H9 (cell line): ENCODE measurements around the gene TMEM250. TPM values are rescaled to one million over a fixed set of nuclear protein-coding genes. Genes with fewer than 3 reads are reported as not detected.
A peak's percentile ranks its signal among the peaks of the same experiment; 100 is the strongest.

Experiments used
- DNase-seq: peaks from one replicate; pipeline ENCODE4 v3.0.0-alpha.2; 2017
- H2AFZ ChIP-seq: one replicate; pipeline ENCODE4 v1.6.1; 2013; ENCODE audit warnings: mild to moderate bottlenecking, low read length, control low read depth, moderate library complexity
- H2AK5ac ChIP-seq: 2 replicates; pipeline ENCODE4 v1.6.1; 2013; ENCODE audit warnings: low read length, control low read depth, mixed read lengths; ENCODE audit not compliant: insufficient read length
- H2BK120ac ChIP-seq: one replicate; pipeline ENCODE4 v1.6.1; 2013; ENCODE audit warnings: low read depth, mild to moderate bottlenecking, low read length, control low read depth, inconsistent platforms; ENCODE audit not compliant: poor library complexity, severe bottlenecking
- H2BK12ac ChIP-seq: 2 replicates; pipeline ENCODE4 v1.6.1; 2013; ENCODE audit warnings: low read length, control low read depth, mixed read lengths, low read depth; ENCODE audit not compliant: insufficient read length
- H2BK15ac ChIP-seq: 2 replicates; pipeline ENCODE4 v1.6.1; 2013; ENCODE audit warnings: low read depth, low read length, control low read depth
- H2BK20ac ChIP-seq: one replicate; pipeline ENCODE4 v1.6.1; 2013; ENCODE audit warnings: low read depth, mild to moderate bottlenecking, low read length, control low read depth, inconsistent platforms; ENCODE audit not compliant: poor library complexity, severe bottlenecking
- H2BK5ac ChIP-seq: 2 replicates; pipeline ENCODE4 v1.6.1; 2013; ENCODE audit warnings: low read length, control low read depth, mixed read lengths; ENCODE audit not compliant: insufficient read length
- H3K14ac ChIP-seq: 2 replicates; pipeline ENCODE4 v1.6.1; 2013; ENCODE audit warnings: low read length, control low read depth; ENCODE audit not compliant: insufficient read depth
- H3K18ac ChIP-seq: 2 replicates; pipeline ENCODE4 v1.6.1; 2013; ENCODE audit warnings: low read depth, mild to moderate bottlenecking, mixed read lengths, low read length, control low read depth; ENCODE audit not compliant: insufficient read length
- H3K23ac ChIP-seq: 2 replicates; pipeline ENCODE4 v1.6.1; 2013; ENCODE audit warnings: low read length, control low read depth, mixed read lengths, low read depth; ENCODE audit not compliant: insufficient read length
- H3K23me2 ChIP-seq: 2 replicates; pipeline ENCODE4 v1.6.1; 2013; ENCODE audit warnings: low read depth, mild to moderate bottlenecking, mixed read lengths, low read length, control low read depth; ENCODE audit not compliant: insufficient read length, poor library complexity, severe bottlenecking
- H3K27ac ChIP-seq: 2 replicates; pipeline ENCODE4 v1.5.1; 2013; ENCODE audit warnings: low read length, control low read depth, mixed read lengths, low read depth; ENCODE audit not compliant: insufficient read length
- H3K27me3 ChIP-seq: 2 replicates; pipeline ENCODE4 v1.6.1; 2013; ENCODE audit warnings: low read length, control low read depth, inconsistent platforms; ENCODE audit not compliant: insufficient read depth
- H3K4ac ChIP-seq: 2 replicates; pipeline ENCODE4 v1.6.1; 2013; ENCODE audit warnings: low read depth, mild to moderate bottlenecking, control low read depth, inconsistent platforms, low read length, moderate library complexity
- H3K4me1 ChIP-seq: 2 replicates; pipeline ENCODE4 v1.6.1; 2013; ENCODE audit warnings: low read length, control low read depth, inconsistent platforms; ENCODE audit not compliant: insufficient read depth
- H3K4me2 ChIP-seq: 2 replicates; pipeline ENCODE4 v1.6.1; 2013; ENCODE audit warnings: low read length, control low read depth, mixed read lengths; ENCODE audit not compliant: insufficient read length, insufficient read depth
- H3K56ac ChIP-seq: 2 replicates; pipeline ENCODE4 v1.6.1; 2013; ENCODE audit warnings: low read depth, mild to moderate bottlenecking, mixed read lengths, low read length, control low read depth; ENCODE audit not compliant: insufficient read length
- H3K79me1 ChIP-seq: 2 replicates; pipeline ENCODE4 v1.6.1; 2013; ENCODE audit warnings: low read depth, mild to moderate bottlenecking, moderate library complexity, low read length, control low read depth, inconsistent platforms; ENCODE audit not compliant: insufficient read depth, poor library complexity, severe bottlenecking
- H3K79me2 ChIP-seq: 2 replicates; pipeline ENCODE4 v1.6.1; 2013; ENCODE audit warnings: low read length, control low read depth, inconsistent platforms; ENCODE audit not compliant: insufficient read depth
- H3K9ac ChIP-seq: 2 replicates; pipeline ENCODE4 v1.6.1; 2013; ENCODE audit warnings: low read length, control low read depth, mixed read lengths; ENCODE audit not compliant: insufficient read length; ENCODE audit errors: extremely low read depth
- H3K9me3 ChIP-seq: one replicate; pipeline ENCODE4 v1.6.1; 2013; ENCODE audit warnings: low read depth, low read length, inconsistent platforms; ENCODE audit not compliant: control insufficient read depth
- H3T11ph ChIP-seq: one replicate; pipeline ENCODE4 v1.6.1; 2013; ENCODE audit warnings: mild to moderate bottlenecking, low read length, control low read depth, inconsistent platforms
- H4K20me1 ChIP-seq: one replicate; pipeline ENCODE4 v1.6.1; 2013; ENCODE audit not compliant: control insufficient read depth, insufficient read length, insufficient read depth
- H4K5ac ChIP-seq: 2 replicates; pipeline ENCODE4 v1.6.1; 2013; ENCODE audit warnings: low read depth, mild to moderate bottlenecking, mixed read lengths, low read length, control low read depth; ENCODE audit not compliant: insufficient read length
- H4K8ac ChIP-seq: replicated peaks from 2 replicates; pipeline ENCODE4 v1.6.1; 2013; ENCODE audit warnings: low read length, control low read depth, mixed read lengths, low read depth; ENCODE audit not compliant: insufficient read length
- H4K91ac ChIP-seq: 2 replicates; pipeline ENCODE4 v1.6.1; 2013; ENCODE audit warnings: low read depth, mild to moderate bottlenecking, moderate library complexity, mixed read lengths, low read length, control low read depth; ENCODE audit not compliant: insufficient read length
- H3K27ac Mint-ChIP-seq, 3 experiments: 2 replicates in 2 of 3; 3 replicates in 1 of 3; pipeline ENCODE4 v1.8.0; 2020 to 2021; ENCODE audit warnings: mixed read lengths in 3 of 3, mild to moderate bottlenecking in 1 of 3, moderate library complexity in 1 of 3
- H3K27me3 Mint-ChIP-seq: 2 replicates; pipeline ENCODE4 v1.8.0; 2021; ENCODE audit warnings: low read depth, mild to moderate bottlenecking, moderate library complexity, mixed read lengths
- H3K36me3 Mint-ChIP-seq, 3 experiments: 2 replicates in 2 of 3; 3 replicates in 1 of 3; pipeline ENCODE4 v1.8.0; 2020 to 2021; ENCODE audit warnings: low read depth in 3 of 3, mixed read lengths in 3 of 3; ENCODE audit not compliant: insufficient read depth in 1 of 3
- H3K4me1 Mint-ChIP-seq, 2 experiments: 2 replicates each; pipeline ENCODE4 v1.8.0; 2020; ENCODE audit warnings: mixed read lengths in 2 of 2
- H3K4me3 Mint-ChIP-seq, 2 experiments: 2 replicates in 1 of 2; 3 replicates in 1 of 2; pipeline ENCODE4 v1.8.0; 2020 to 2021; ENCODE audit warnings: mild to moderate bottlenecking in 2 of 2, mixed read lengths in 2 of 2, moderate library complexity in 1 of 2
- H3K9me3 Mint-ChIP-seq, 2 experiments: 2 replicates in 1 of 2; 3 replicates in 1 of 2; pipeline ENCODE4 v1.8.0; 2020; ENCODE audit warnings: mild to moderate bottlenecking in 2 of 2, mixed read lengths in 2 of 2, moderate library complexity in 1 of 2
- CTCF ChIP-seq: fragments of 200-600 bp; sonication (generic); conservative IDR thresholded peaks from 3 replicates; pipeline ENCODE4 v1.8.0; 2021; ENCODE audit warnings: antibody characterized with exemption, mild to moderate bottlenecking
- WGBS: extraction: QIAGEN DNeasy Blood & Tissue Kit; methylation state at CpG from one replicate; pipeline ENCODE4 v1.1.7; 2013; ENCODE audit warnings: missing lambda C conversion rate, low lambda C conversion rate, mixed read lengths; ENCODE audit not compliant: insufficient read length; ENCODE audit errors: extremely low coverage; 5-methylcytosine and 5-hydroxymethylcytosine counted together
- total RNA-seq: library from RNA; stranded (reverse); gene quantifications from 2 replicates; pipeline ENCODE4 v1.2.1, GENCODE V29; 2021

The TMEM250 gene
- total RNA-seq, 1 experiment from 2014 or later, result 48.1 TPM

DNA sequence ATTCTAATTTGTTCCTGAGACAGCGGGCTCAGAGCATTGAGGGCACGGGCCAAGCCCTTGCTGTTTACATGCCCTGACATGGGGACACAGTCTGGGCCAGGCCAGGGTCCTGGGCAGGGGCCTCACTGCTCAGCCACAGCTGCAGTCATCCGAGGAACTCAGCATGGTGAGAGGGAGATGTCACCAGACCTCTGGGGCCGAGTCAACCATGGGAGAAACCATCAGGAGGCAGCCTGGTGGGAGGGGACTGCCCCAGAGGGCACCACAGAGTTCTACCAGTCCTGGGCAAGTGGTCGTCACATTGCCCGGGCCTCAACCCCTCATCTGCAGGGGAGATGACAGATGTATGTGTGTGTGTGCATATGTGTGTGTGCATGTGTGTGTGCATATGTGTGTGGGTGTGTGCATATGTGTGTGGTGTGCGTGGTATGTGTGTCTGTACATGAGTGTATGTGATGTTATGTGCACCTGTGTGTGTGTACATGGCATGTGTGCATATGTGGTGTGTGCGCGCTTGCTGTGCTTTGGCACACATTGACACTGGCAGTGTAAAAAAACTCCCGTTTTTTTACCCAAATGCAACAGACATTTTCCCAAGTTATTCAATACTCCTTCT lies 42.4 kb upstream of the TMEM250 start:
- no peak for DNase-seq
- Histone ChIP-seq H3K4ac (no peak overlapping the region), H2BK20ac (no peak overlapping the region), H4K91ac (no peak overlapping the region), H3K18ac (no peak overlapping the region), H3K56ac (no peak overlapping the region), H3K79me2 (no peaks in the 10 kb centered on the region), H4K5ac (no peak overlapping the region), H3K4me1 (no peaks in the 10 kb centered on the region), H3K9ac (no peak overlapping the region), H3K79me1 (no peaks in the 10 kb centered on the region), H2BK15ac (no peak overlapping the region; the same call in 1 of the 2 replicates), H2AK5ac (no peak overlapping the region), H3T11ph (no peak overlapping the region), H2BK120ac (no peak overlapping the region), H4K20me1 (no peaks in the 10 kb centered on the region), H3K4me2 (no peak overlapping the region), H3K27ac (no peak overlapping the region), H4K8ac (no peak overlapping the region), H3K9me3 (no peaks in the 10 kb centered on the region), H2BK5ac (no peak overlapping the region), H3K14ac (peak overlapping the region; percentile 60; the same call in 1 of the 2 replicates), H2BK12ac (no peak overlapping the region), H3K27me3 (no peaks in the 10 kb centered on the region), H3K23ac (no peak overlapping the region), H3K23me2 (no peaks in the 10 kb centered on the region), H2AFZ (no peak overlapping the region)
- H3K27me3 Mint-ChIP-seq, result no peaks in the 10 kb centered on the region; the same call in 1 of the 2 replicates
- H3K36me3 Mint-ChIP-seq, result peaks cover 0 to 5% (median 0%) of the 10 kb centered on the region in 3 experiments; a peak in 3 of 7 replicates
- H3K27ac Mint-ChIP-seq, result no peak overlapping the region
- H3K4me3 Mint-ChIP-seq, result no peak overlapping the region
- no peak for TF ChIP-seq CTCF
- peaks cover 7 to 14% of the 10 kb centered on the region in 2 experiments for H3K9me3 Mint-ChIP-seq
- WGBS, result no CpG with 5 or more reads among the region's 10 CpGs
- peaks cover 7 to 14% of the 10 kb centered on the region in 2 experiments; a peak in 3 of 4 replicates for H3K4me1 Mint-ChIP-seq
